GM12878 (cell line): ENCODE measurements around the gene PCDHA3.

Experiments used
- CEBPB ChIP-seq, 2 experiments: fragments of 150-350 bp in 1 of 2; IDR thresholded peaks; 2 replicates each; pipeline ENCODE4 v1.6.1; 2012 to 2014; ENCODE audit warnings: low read depth in 2 of 2, low read length in 2 of 2, borderline replicate concordance in 1 of 2, inconsistent platforms in 1 of 2
- JUND ChIP-seq: IDR thresholded peaks from 2 replicates; pipeline ENCODE4 v1.6.1; 2012; ENCODE audit warnings: low read depth, mild to moderate bottlenecking, low read length, improper control_type of control experiment, moderate library complexity
- POLR2AphosphoS5 ChIP-seq: IDR thresholded peaks from 2 replicates; pipeline ENCODE4 v1.6.1; 2011; ENCODE audit warnings: mild to moderate bottlenecking, low read length, inconsistent platforms
- RAD51 ChIP-seq: fragments of 450-650 bp; IDR thresholded peaks from 2 replicates; pipeline ENCODE4 v1.6.1; 2016; ENCODE audit warnings: moderate library complexity, mild to moderate bottlenecking, inconsistent platforms
- TAF1 ChIP-seq: IDR thresholded peaks from 2 replicates; pipeline ENCODE4 v1.6.1; 2011; ENCODE audit warnings: mild to moderate bottlenecking, low read depth, low read length, borderline replicate concordance
- ZNF274 ChIP-seq: IDR thresholded peaks from one replicate; pipeline ENCODE4 v1.8.0; 2011; ENCODE audit not compliant: insufficient read length, insufficient read depth
- TF ChIP-seq, protein P1 (sequence below), 3 experiments: IDR thresholded peaks in 2 of 3; conservative IDR thresholded peaks in 1 of 3; 2 replicates each; pipeline ENCODE4 v1.5.1; 2011; ENCODE audit warnings: low read depth in 3 of 3, low read length in 3 of 3, mild to moderate bottlenecking in 3 of 3, control low read depth in 2 of 3, moderate library complexity in 2 of 3, inconsistent platforms in 1 of 3, mixed read lengths in 1 of 3; ENCODE audit not compliant: control insufficient read depth in 2 of 3, insufficient read depth in 1 of 3; ENCODE audit errors: extremely low read depth in 1 of 3
- TF ChIP-seq, protein P2 (sequence below): IDR thresholded peaks from 2 replicates; pipeline ENCODE4 v1.6.1; 2012; ENCODE audit warnings: low read length, inconsistent platforms
- TF ChIP-seq, protein P3 (sequence below): fragments of 450-650 bp; formaldehyde crosslinking; IDR thresholded peaks from 2 replicates; pipeline ENCODE4 v1.4.0; 2020; ENCODE audit warnings: mild to moderate bottlenecking, moderate library complexity

DNA sequence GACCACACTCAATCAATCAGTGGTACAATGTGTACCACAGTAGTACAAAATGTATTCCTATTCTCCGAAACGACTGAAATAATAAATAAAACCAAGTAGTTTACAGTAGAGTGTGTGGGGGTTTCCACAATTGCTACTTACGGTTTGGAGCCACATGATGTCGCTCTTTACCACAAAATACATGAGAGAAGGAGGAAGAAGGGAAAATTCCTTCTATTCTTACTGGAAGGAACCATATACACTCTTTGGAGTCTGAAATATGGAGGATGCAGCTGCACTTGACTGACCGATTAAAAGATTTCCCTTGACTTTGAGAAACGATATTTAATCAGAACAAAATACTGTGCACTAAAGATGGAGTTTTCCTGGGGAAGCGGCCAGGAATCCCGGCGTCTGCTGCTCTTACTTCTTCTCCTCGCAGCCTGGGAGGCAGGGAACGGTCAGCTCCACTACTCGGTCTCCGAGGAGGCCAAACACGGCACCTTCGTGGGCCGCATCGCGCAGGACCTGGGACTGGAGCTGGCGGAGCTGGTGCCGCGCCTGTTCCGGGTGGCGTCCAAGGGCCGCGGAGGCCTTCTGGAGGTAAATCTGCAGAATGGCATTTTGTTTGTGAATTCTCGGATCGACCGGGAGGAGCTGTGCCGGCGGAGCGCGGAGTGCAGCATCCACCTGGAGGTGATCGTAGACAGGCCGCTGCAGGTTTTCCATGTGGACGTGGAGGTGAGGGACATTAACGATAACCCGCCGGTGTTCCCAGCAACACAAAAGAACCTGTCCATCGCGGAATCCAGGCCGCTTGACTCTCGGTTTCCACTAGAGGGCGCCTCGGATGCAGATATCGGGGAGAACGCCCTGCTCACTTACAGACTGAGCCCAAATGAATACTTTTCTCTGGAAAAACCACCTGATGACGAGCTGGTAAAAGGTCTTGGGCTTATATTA, 6.2 kb downstream of the PCDHA3 start, which contains the start of gene PCDHA4:
- TF ChIP-seq, protein P1, sequence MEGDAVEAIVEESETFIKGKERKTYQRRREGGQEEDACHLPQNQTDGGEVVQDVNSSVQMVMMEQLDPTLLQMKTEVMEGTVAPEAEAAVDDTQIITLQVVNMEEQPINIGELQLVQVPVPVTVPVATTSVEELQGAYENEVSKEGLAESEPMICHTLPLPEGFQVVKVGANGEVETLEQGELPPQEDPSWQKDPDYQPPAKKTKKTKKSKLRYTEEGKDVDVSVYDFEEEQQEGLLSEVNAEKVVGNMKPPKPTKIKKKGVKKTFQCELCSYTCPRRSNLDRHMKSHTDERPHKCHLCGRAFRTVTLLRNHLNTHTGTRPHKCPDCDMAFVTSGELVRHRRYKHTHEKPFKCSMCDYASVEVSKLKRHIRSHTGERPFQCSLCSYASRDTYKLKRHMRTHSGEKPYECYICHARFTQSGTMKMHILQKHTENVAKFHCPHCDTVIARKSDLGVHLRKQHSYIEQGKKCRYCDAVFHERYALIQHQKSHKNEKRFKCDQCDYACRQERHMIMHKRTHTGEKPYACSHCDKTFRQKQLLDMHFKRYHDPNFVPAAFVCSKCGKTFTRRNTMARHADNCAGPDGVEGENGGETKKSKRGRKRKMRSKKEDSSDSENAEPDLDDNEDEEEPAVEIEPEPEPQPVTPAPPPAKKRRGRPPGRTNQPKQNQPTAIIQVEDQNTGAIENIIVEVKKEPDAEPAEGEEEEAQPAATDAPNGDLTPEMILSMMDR (IDR thresholded peaks at IDR 0.05 in 2 of 3, conservative IDR thresholded peaks at IDR 0.05 in 1 of 3; ENCODE audit: control insufficient read depth in 2 of 3, extremely low read depth in 1 of 3, insufficient read depth in 1 of 3, low read depth in 3 of 3, low read length in 3 of 3): peak in 2 of 3 experiments; percentile 13 to 15; a peak in 1 of 6 replicates
- TF ChIP-seq RAD51 (no peak), JUND (no peak), CEBPB (IDR thresholded peaks at IDR 0.05; ENCODE audit: borderline replicate concordance in 1 of 2, low read depth in 2 of 2, low read length in 2 of 2) (no peak), ZNF274 (no peak), POLR2AphosphoS5 (no peak), TAF1 (no peak)
- TF ChIP-seq, protein P2, sequence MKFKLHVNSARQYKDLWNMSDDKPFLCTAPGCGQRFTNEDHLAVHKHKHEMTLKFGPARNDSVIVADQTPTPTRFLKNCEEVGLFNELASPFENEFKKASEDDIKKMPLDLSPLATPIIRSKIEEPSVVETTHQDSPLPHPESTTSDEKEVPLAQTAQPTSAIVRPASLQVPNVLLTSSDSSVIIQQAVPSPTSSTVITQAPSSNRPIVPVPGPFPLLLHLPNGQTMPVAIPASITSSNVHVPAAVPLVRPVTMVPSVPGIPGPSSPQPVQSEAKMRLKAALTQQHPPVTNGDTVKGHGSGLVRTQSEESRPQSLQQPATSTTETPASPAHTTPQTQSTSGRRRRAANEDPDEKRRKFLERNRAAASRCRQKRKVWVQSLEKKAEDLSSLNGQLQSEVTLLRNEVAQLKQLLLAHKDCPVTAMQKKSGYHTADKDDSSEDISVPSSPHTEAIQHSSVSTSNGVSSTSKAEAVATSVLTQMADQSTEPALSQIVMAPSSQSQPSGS: no peak
- TF ChIP-seq, protein P3, sequence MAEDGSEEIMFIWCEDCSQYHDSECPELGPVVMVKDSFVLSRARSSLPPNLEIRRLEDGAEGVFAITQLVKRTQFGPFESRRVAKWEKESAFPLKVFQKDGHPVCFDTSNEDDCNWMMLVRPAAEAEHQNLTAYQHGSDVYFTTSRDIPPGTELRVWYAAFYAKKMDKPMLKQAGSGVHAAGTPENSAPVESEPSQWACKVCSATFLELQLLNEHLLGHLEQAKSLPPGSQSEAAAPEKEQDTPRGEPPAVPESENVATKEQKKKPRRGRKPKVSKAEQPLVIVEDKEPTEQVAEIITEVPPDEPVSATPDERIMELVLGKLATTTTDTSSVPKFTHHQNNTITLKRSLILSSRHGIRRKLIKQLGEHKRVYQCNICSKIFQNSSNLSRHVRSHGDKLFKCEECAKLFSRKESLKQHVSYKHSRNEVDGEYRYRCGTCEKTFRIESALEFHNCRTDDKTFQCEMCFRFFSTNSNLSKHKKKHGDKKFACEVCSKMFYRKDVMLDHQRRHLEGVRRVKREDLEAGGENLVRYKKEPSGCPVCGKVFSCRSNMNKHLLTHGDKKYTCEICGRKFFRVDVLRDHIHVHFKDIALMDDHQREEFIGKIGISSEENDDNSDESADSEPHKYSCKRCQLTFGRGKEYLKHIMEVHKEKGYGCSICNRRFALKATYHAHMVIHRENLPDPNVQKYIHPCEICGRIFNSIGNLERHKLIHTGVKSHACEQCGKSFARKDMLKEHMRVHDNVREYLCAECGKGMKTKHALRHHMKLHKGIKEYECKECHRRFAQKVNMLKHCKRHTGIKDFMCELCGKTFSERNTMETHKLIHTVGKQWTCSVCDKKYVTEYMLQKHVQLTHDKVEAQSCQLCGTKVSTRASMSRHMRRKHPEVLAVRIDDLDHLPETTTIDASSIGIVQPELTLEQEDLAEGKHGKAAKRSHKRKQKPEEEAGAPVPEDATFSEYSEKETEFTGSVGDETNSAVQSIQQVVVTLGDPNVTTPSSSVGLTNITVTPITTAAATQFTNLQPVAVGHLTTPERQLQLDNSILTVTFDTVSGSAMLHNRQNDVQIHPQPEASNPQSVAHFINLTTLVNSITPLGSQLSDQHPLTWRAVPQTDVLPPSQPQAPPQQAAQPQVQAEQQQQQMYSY (CRISPR knock-in tag): no peak
